ENCODE measurements around the gene FBXL3. TPM values are rescaled to one million over a fixed set of nuclear protein-coding genes. Genes with fewer than 3 reads are reported as not detected.
"Not testable (repeated sequence)": the region's sequence is repeated elsewhere in the genome, so short reads cannot be mapped to it uniquely, and the experiment has no call there.

Gene FBXL3
- total and polyA plus RNA-seq, 2 of the 4 experiments (the other 2 are of a cell fraction) = 15.3 to 43.6 TPM

GRCh38 chr13:77013853-77014542, 13.0 kb downstream of the FBXL3 start:
- ChIA-PET POLR2A (ENCODE audit: unreplicated experiment) (no interaction called here), CTCF (interaction anchor here (1.1 to 1.3 kb wide), 2 partner anchors 12 kb away, joined by 3 read pairs; no protein-coding TSS in a partner anchor)
- Histone ChIP-seq H3K14ac (replicated peaks; ENCODE audit: low read depth, low read length) (no peak overlapping the region), H3K27me3 (ENCODE audit: control insufficient read depth, insufficient read depth, low read length) (no peaks in the 10 kb centered on the region), H3K27ac (ENCODE audit: insufficient read depth, low read length) (no peak overlapping the region), H2AK9ac (replicated peaks; ENCODE audit: low read depth, low read length, poor library complexity) (no peak overlapping the region), H2AFZ (replicated peaks; ENCODE audit: low read length, poor library complexity) (no peak overlapping the region), H3K23ac (ENCODE audit: low read depth, low read length) (no peak overlapping the region), H3K4ac (ENCODE audit: low read depth, low read length) (no peak overlapping the region), H3K9ac (ENCODE audit: low read depth, low read length) (no peak overlapping the region), H4K20me1 (ENCODE audit: insufficient read depth, low read length) (peaks cover 8% of the 10 kb centered on the region; the same call in 1 of the 2 replicates), H3K4me1 (ENCODE audit: control insufficient read depth, insufficient read depth, low read length) (no peaks in the 10 kb centered on the region), H4K8ac (ENCODE audit: low read depth in 2 of 2, low read length in 2 of 2) (no peak overlapping the region), H2BK5ac (ENCODE audit: low read depth, low read length, poor library complexity, severe bottlenecking) (no peak overlapping the region), H3K9me3 (ENCODE audit: control insufficient read depth, insufficient read depth, low read length) (no peaks in the 10 kb centered on the region), H2BK20ac (ENCODE audit: low read depth, low read length) (no peak overlapping the region), H3K79me1 (ENCODE audit: low read depth in 1 of 2, low read length in 2 of 2) (peaks cover 16 to 51% of the 10 kb centered on the region in 2 experiments), H4K91ac (ENCODE audit: insufficient read depth, low read depth, low read length) (no peak overlapping the region), H2BK15ac (ENCODE audit: low read depth, low read length) (no peak overlapping the region), H3K9me1 (ENCODE audit: insufficient read depth, low read length) (0 out of 2 replicates have a peak, but pooled peaks cover 3% of the 10 kb centered on the region), H4K5ac (ENCODE audit: low read depth, low read length) (no peak overlapping the region), H3K36me3 (ENCODE audit: control insufficient read depth, insufficient read depth, low read length) (peaks cover 42% of the 10 kb centered on the region), H2AK5ac (ENCODE audit: low read depth, low read length) (no peak overlapping the region), H3K4me3 (ENCODE audit: insufficient read depth, low read depth, low read length) (no peak overlapping the region), H3K4me2 (ENCODE audit: low read depth, low read length) (no peak overlapping the region), H3K56ac (ENCODE audit: extremely low read depth, insufficient read depth, low read length) (no peak overlapping the region), H2BK120ac (ENCODE audit: low read depth, low read length) (no peak overlapping the region), H3K18ac (ENCODE audit: low read depth, low read length) (no peak overlapping the region)
- in situ Hi-C loops (cut with MboI; ENCODE audit: low sequenced_read_pairs) = no loop called here
- dilution Hi-C loops (cut with HindIII; ENCODE audit: low sequenced_read_pairs, unreplicated experiment) = no loop called here
- ATAC-seq (ENCODE audit: low read depth) (no peak), DNase-seq (no peak)
- intact Hi-C loops (cut with micrococcal nuclease) = no loop called here
- TF ChIP-seq POLR2A (IDR thresholded peaks at IDR 0.05; ENCODE audit: low read depth, low read length) = no peak
- TF ChIP-seq MXI1 (IDR thresholded peaks at IDR 0.05; ENCODE audit: borderline replicate concordance, low read depth, low read length) = no peak
- TF ChIP-seq SMC3 (IDR thresholded peaks at IDR 0.05; ENCODE audit: low read depth, low read length) = no peak
- TF ChIP-seq MAZ (IDR thresholded peaks at IDR 0.05; ENCODE audit: borderline replicate concordance, low read depth, low read length) = no peak
- no peak for TF ChIP-seq BHLHE40 (IDR thresholded peaks at IDR 0.05; ENCODE audit: low read depth, low read length)
- no peak for TF ChIP-seq USF2 (IDR thresholded peaks at IDR 0.05; ENCODE audit: low read depth, low read length)
- TF ChIP-seq RCOR1 (IDR thresholded peaks at IDR 0.05; ENCODE audit: insufficient replicate concordance, low read length) = no peak
- no peak for TF ChIP-seq MAFK (IDR thresholded peaks at IDR 0.05; ENCODE audit: low read depth, low read length)
- no TSS peak for BruUV-seq (replicated peaks)
- WGBS, 2 experiments (ENCODE audit: extremely low coverage in 2 of 2, insufficient read length in 1 of 2) = no CpG with 5 or more reads among the region's 2 CpGs

- POLR2A ChIA-PET (ENCODE audit: unreplicated experiment); H2BK20ac ChIP-seq (ENCODE audit: low read depth, low read length); H2BK15ac ChIP-seq (ENCODE audit: low read depth, low read length); H3K14ac ChIP-seq (replicated peaks; ENCODE audit: low read depth, low read length); H3K56ac ChIP-seq (ENCODE audit: extremely low read depth, insufficient read depth, low read length); H3K23ac ChIP-seq (ENCODE audit: low read depth, low read length); H3K4me3 ChIP-seq (ENCODE audit: insufficient read depth, low read depth, low read length); H2AFZ ChIP-seq (replicated peaks; ENCODE audit: low read length, poor library complexity); H2BK5ac ChIP-seq (ENCODE audit: low read depth, low read length, poor library complexity, severe bottlenecking); H2AK9ac ChIP-seq (replicated peaks; ENCODE audit: low read depth, low read length, poor library complexity); H3K4me2 ChIP-seq (ENCODE audit: low read depth, low read length); DNase-seq; BruUV-seq (replicated peaks); H3K4ac ChIP-seq (ENCODE audit: low read depth, low read length); H4K8ac ChIP-seq (ENCODE audit: low read depth in 2 of 2, low read length in 2 of 2); H3K4me1 ChIP-seq (ENCODE audit: control insufficient read depth, insufficient read depth, low read length); intact Hi-C loops (cut with micrococcal nuclease); H3K27ac ChIP-seq (ENCODE audit: insufficient read depth, low read length); H2BK120ac ChIP-seq (ENCODE audit: low read depth, low read length); H2AK5ac ChIP-seq (ENCODE audit: low read depth, low read length); ATAC-seq (ENCODE audit: low read depth); H3K9me1 ChIP-seq (ENCODE audit: insufficient read depth, low read length); H3K27me3 ChIP-seq (ENCODE audit: control insufficient read depth, insufficient read depth, low read length); H3K9me3 ChIP-seq (ENCODE audit: control insufficient read depth, insufficient read depth, low read length); H3K18ac ChIP-seq (ENCODE audit: low read depth, low read length); H3K9ac ChIP-seq (ENCODE audit: low read depth, low read length); H4K91ac ChIP-seq (ENCODE audit: insufficient read depth, low read depth, low read length); H4K5ac ChIP-seq (ENCODE audit: low read depth, low read length); in situ Hi-C loops (cut with MboI; ENCODE audit: low sequenced_read_pairs); dilution Hi-C loops (cut with HindIII; ENCODE audit: low sequenced_read_pairs, unreplicated experiment); CTCF ChIA-PET: not testable (repeated sequence)
- H3K36me3 ChIP-seq (ENCODE audit: control insufficient read depth, insufficient read depth, low read length) = peaks cover 41% of the 10 kb centered on the region
- H3K79me1 ChIP-seq (ENCODE audit: low read depth in 1 of 2, low read length in 2 of 2) = peaks cover 18 to 50% of the 10 kb centered on the region in 2 experiments
- peaks cover 16% of the 10 kb centered on the region; the same call in 1 of the 2 replicates for H4K20me1 ChIP-seq (ENCODE audit: insufficient read depth, low read length)
- WGBS, 2 experiments (ENCODE audit: extremely low coverage in 2 of 2, insufficient read length in 1 of 2) = no CpG with 5 or more reads among the region's 5 CpGs
These were observed 17.2 kb downstream of the FBXL3 start for GRCh38 chr13:77009719-77010118.
